ENCODE results near the gene TMCC2.

DNA sequence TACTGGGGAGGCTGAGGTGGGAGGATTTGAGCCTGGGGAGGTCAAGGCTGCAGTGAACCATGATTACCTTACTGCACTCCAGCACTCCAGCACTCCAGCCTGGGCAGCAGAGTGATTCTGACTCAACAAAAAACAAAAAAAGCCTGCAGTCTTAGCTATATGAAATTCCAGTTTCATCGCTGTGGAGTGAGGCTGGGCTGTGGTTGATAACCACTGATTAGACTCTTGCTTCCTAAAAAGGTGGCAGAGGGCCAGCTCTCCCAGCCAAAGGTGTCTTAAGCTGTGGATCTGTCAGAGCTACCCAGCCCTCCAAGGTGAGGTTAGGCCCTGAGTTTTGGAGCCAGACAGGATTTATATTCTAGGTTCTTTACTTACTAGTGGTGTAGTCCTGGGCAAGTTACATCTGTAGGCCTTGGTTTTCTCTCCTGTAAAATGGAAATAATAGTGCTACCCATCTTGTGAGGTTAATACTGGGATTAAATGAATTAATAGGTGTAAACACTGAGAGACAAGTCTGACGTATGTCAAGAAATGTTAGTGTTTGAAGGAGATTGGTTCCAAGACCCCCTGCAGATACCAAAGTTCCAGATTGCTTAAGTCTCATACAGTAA lies 35.9 kb downstream of the TMCC2 start:
- TF ChIP-seq, protein P1, sequence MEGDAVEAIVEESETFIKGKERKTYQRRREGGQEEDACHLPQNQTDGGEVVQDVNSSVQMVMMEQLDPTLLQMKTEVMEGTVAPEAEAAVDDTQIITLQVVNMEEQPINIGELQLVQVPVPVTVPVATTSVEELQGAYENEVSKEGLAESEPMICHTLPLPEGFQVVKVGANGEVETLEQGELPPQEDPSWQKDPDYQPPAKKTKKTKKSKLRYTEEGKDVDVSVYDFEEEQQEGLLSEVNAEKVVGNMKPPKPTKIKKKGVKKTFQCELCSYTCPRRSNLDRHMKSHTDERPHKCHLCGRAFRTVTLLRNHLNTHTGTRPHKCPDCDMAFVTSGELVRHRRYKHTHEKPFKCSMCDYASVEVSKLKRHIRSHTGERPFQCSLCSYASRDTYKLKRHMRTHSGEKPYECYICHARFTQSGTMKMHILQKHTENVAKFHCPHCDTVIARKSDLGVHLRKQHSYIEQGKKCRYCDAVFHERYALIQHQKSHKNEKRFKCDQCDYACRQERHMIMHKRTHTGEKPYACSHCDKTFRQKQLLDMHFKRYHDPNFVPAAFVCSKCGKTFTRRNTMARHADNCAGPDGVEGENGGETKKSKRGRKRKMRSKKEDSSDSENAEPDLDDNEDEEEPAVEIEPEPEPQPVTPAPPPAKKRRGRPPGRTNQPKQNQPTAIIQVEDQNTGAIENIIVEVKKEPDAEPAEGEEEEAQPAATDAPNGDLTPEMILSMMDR (conservative IDR thresholded peaks at IDR 0.05; ENCODE audit: low read depth, low read length): no peak
- no peak for TF ChIP-seq POLR2A (IDR thresholded peaks at IDR 0.05; ENCODE audit: low read depth, low read length)
- TF ChIP-seq RAD21 (IDR thresholded peaks at IDR 0.05; ENCODE audit: low read length): no peak
- TF ChIP-seq, protein P2, sequence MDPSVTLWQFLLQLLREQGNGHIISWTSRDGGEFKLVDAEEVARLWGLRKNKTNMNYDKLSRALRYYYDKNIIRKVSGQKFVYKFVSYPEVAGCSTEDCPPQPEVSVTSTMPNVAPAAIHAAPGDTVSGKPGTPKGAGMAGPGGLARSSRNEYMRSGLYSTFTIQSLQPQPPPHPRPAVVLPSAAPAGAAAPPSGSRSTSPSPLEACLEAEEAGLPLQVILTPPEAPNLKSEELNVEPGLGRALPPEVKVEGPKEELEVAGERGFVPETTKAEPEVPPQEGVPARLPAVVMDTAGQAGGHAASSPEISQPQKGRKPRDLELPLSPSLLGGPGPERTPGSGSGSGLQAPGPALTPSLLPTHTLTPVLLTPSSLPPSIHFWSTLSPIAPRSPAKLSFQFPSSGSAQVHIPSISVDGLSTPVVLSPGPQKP (IDR thresholded peaks at IDR 0.05; ENCODE audit: borderline replicate concordance, low read depth, low read length): no peak
- no peak for TF ChIP-seq SMC3 (IDR thresholded peaks at IDR 0.05; ENCODE audit: low read depth, low read length)
- no peak for TF ChIP-seq BHLHE40 (IDR thresholded peaks at IDR 0.05; ENCODE audit: low read depth, low read length)
- TF ChIP-seq, protein P3, sequence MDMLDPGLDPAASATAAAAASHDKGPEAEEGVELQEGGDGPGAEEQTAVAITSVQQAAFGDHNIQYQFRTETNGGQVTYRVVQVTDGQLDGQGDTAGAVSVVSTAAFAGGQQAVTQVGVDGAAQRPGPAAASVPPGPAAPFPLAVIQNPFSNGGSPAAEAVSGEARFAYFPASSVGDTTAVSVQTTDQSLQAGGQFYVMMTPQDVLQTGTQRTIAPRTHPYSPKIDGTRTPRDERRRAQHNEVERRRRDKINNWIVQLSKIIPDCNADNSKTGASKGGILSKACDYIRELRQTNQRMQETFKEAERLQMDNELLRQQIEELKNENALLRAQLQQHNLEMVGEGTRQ (IDR thresholded peaks at IDR 0.05; ENCODE audit: low read depth, low read length): no peak
- no peak for TF ChIP-seq MXI1 (IDR thresholded peaks at IDR 0.05; ENCODE audit: borderline replicate concordance, low read depth, low read length)
- TF ChIP-seq CEBPB (IDR thresholded peaks at IDR 0.05; ENCODE audit: low read depth, low read length): no peak
- TF ChIP-seq FOS (IDR thresholded peaks at IDR 0.05; ENCODE audit: low read depth, low read length): no peak
- no peak for TF ChIP-seq MAFK (IDR thresholded peaks at IDR 0.05; ENCODE audit: low read depth, low read length)
- no peak for TF ChIP-seq RFX5 (IDR thresholded peaks at IDR 0.05; ENCODE audit: low read depth, low read length)
- no peak for TF ChIP-seq CHD1 (IDR thresholded peaks at IDR 0.05; ENCODE audit: low read depth, low read length)
